ENCODE measurements around the gene SLC9A3.

DNA sequence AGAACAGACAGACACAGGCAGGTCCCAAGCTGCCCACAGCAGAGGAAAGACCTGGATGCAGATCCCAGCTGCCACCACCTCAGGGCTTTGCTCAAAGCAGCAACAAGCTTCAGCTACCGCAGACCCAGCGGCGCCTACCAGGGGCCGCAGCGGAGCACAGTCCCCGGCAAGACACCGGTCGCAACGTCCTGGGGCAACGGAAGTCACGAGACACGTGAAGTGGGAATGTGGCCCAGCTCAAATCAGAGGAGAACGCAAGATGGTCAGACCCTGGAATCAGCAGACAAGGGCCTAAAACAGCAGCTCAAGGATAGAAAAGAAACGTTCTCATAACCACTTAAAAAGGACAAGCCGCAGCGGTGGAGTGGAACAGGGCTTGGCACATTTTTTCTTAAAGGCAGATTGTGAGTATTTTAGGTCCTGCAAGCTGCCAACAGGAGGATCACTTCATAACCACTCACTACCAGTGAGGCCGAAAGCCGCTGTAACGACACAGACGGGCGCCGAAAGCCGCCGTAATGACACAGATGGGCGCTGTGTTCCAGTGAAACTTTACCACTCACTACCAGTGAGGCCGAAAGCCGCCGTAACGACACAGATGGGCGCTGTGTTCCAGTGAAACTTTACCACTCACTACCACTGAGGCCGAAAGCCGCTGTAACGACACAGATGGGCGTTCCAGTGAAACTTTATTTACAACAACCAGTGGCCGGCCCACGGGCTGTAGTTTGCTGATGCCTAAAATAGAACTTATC, 21.7 kb downstream of the SLC9A3 start:
- TF ChIP-seq NR2C2 (CRISPR knock-in tag; IDR thresholded peaks at IDR 0.05; ENCODE audit: borderline replicate concordance), result no peak
- TF ChIP-seq, protein P1, sequence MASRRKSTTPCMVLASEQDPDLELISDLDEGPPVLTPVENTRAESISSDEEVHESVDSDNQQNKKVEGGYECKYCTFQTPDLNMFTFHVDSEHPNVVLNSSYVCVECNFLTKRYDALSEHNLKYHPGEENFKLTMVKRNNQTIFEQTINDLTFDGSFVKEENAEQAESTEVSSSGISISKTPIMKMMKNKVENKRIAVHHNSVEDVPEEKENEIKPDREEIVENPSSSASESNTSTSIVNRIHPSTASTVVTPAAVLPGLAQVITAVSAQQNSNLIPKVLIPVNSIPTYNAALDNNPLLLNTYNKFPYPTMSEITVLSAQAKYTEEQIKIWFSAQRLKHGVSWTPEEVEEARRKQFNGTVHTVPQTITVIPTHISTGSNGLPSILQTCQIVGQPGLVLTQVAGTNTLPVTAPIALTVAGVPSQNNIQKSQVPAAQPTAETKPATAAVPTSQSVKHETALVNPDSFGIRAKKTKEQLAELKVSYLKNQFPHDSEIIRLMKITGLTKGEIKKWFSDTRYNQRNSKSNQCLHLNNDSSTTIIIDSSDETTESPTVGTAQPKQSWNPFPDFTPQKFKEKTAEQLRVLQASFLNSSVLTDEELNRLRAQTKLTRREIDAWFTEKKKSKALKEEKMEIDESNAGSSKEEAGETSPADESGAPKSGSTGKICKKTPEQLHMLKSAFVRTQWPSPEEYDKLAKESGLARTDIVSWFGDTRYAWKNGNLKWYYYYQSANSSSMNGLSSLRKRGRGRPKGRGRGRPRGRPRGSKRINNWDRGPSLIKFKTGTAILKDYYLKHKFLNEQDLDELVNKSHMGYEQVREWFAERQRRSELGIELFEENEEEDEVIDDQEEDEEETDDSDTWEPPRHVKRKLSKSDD (CRISPR knock-in tag; IDR thresholded peaks at IDR 0.05; ENCODE audit: low read depth), result no peak

Measured in HepG2 (cell line).